ENCODE measurements around the gene CNPPD1.
A peak's percentile ranks its signal among the peaks of the same experiment; 100 is the strongest.

The CNPPD1 gene

DNA sequence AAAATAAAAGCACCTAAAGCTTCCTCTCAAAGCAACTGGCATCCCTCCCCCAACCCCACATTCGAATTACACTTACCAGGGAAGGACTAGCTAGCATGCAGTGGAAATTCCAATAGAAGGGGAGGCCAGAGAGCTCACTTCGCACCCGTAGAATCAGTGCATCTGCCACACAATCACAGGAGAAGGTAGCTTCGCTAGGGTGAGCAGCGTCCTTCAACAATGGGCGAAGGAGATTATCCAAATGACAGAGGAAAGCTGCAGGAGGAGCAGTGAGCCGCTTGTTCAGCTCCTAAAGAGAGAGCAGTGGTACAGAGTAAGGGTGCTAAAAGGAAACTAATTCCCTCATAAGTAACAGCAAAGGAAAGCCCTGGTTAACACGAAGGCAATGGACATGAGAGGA is 19.3 kb downstream of the CNPPD1 start:
- Histone ChIP-seq H3K27ac (replicated peaks) (no peak overlapping the region), H3K4me3 (replicated peaks; ENCODE audit: insufficient read depth, low read length) (no peak overlapping the region), H3K27me3 (ENCODE audit: insufficient read depth, poor library complexity, severe bottlenecking) (no peaks in the 10 kb centered on the region)
- TF ChIP-seq GABPA (IDR thresholded peaks at IDR 0.05; ENCODE audit: low read depth) (no peak), POLR2AphosphoS5 (IDR thresholded peaks at IDR 0.05; ENCODE audit: low read depth) (no peak), SPI1 (IDR thresholded peaks at IDR 0.05; ENCODE audit: borderline replicate concordance, low read depth) (no peak), CTCF (IDR thresholded peaks at IDR 0.05; ENCODE audit: insufficient read depth, low read length) (no peak)
- TF ChIP-seq, protein P1, sequence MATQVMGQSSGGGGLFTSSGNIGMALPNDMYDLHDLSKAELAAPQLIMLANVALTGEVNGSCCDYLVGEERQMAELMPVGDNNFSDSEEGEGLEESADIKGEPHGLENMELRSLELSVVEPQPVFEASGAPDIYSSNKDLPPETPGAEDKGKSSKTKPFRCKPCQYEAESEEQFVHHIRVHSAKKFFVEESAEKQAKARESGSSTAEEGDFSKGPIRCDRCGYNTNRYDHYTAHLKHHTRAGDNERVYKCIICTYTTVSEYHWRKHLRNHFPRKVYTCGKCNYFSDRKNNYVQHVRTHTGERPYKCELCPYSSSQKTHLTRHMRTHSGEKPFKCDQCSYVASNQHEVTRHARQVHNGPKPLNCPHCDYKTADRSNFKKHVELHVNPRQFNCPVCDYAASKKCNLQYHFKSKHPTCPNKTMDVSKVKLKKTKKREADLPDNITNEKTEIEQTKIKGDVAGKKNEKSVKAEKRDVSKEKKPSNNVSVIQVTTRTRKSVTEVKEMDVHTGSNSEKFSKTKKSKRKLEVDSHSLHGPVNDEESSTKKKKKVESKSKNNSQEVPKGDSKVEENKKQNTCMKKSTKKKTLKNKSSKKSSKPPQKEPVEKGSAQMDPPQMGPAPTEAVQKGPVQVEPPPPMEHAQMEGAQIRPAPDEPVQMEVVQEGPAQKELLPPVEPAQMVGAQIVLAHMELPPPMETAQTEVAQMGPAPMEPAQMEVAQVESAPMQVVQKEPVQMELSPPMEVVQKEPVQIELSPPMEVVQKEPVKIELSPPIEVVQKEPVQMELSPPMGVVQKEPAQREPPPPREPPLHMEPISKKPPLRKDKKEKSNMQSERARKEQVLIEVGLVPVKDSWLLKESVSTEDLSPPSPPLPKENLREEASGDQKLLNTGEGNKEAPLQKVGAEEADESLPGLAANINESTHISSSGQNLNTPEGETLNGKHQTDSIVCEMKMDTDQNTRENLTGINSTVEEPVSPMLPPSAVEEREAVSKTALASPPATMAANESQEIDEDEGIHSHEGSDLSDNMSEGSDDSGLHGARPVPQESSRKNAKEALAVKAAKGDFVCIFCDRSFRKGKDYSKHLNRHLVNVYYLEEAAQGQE (IDR thresholded peaks at IDR 0.05; ENCODE audit: insufficient replicate concordance, low read depth): no peak
- no peak for DNase-seq (ENCODE audit: low read depth in 1 of 2, low spot score in 1 of 2)

GRCh38 chr2:219155054-219155644 is 21.6 kb downstream of the CNPPD1 start:
- H3K4me3 ChIP-seq (replicated peaks; ENCODE audit: insufficient read depth, low read length): no peak overlapping the region
- no peaks in the 10 kb centered on the region for H3K27me3 ChIP-seq (ENCODE audit: insufficient read depth, poor library complexity, severe bottlenecking)
- DNase-seq (ENCODE audit: low read depth in 1 of 2, low spot score in 1 of 2): peak in 1 of 2 experiments; percentile 59
- TF ChIP-seq GABPA (IDR thresholded peaks at IDR 0.05; ENCODE audit: low read depth): no peak
- no peak for TF ChIP-seq SPI1 (IDR thresholded peaks at IDR 0.05; ENCODE audit: borderline replicate concordance, low read depth)
- TF ChIP-seq, protein P1 (IDR thresholded peaks at IDR 0.05; ENCODE audit: insufficient replicate concordance, low read depth): no peak
- no peak for TF ChIP-seq CTCF (IDR thresholded peaks at IDR 0.05; ENCODE audit: insufficient read depth, low read length)
- no peak overlapping the region for H3K27ac ChIP-seq (replicated peaks)

- TF ChIP-seq GABPA (IDR thresholded peaks at IDR 0.05; ENCODE audit: low read depth) (no peak), SPI1 (IDR thresholded peaks at IDR 0.05; ENCODE audit: borderline replicate concordance, low read depth) (no peak), CTCF (IDR thresholded peaks at IDR 0.05; ENCODE audit: insufficient read depth, low read length) (no peak), POLR2AphosphoS5 (IDR thresholded peaks at IDR 0.05; ENCODE audit: low read depth) (no peak)
- TF ChIP-seq, protein P1 (IDR thresholded peaks at IDR 0.05; ENCODE audit: insufficient replicate concordance, low read depth): no peak
- H3K27ac ChIP-seq (replicated peaks): no peak overlapping the region
- H3K27me3 ChIP-seq (ENCODE audit: insufficient read depth, poor library complexity, severe bottlenecking): no peaks in the 10 kb centered on the region
- DNase-seq (ENCODE audit: low read depth in 1 of 2, low spot score in 1 of 2): no peak
- H3K4me3 ChIP-seq (replicated peaks; ENCODE audit: insufficient read depth, low read length): no peak overlapping the region
Measured at GRCh38 chr2:219149667-219150066, 27.1 kb downstream of the CNPPD1 start.

Measured in HL-60 (cell line).